DND-41 (cell line): ENCODE data around the gene CBY2.

Source experiments
- EZH2 ChIP-seq: IDR thresholded peaks from 3 replicates; pipeline ENCODE4 v1.6.1; 2012; ENCODE audit warnings: borderline replicate concordance, low read depth, mild to moderate bottlenecking, moderate library complexity, low read length, inconsistent platforms; ENCODE audit not compliant: severe bottlenecking
- TF ChIP-seq, protein P1 (sequence below): IDR thresholded peaks from 2 replicates; pipeline ENCODE4 v1.5.1; 2012; ENCODE audit warnings: borderline replicate concordance, low read length, moderate library complexity, mild to moderate bottlenecking; ENCODE audit not compliant: poor library complexity, severe bottlenecking; ENCODE audit errors: extremely low read depth

DNA sequence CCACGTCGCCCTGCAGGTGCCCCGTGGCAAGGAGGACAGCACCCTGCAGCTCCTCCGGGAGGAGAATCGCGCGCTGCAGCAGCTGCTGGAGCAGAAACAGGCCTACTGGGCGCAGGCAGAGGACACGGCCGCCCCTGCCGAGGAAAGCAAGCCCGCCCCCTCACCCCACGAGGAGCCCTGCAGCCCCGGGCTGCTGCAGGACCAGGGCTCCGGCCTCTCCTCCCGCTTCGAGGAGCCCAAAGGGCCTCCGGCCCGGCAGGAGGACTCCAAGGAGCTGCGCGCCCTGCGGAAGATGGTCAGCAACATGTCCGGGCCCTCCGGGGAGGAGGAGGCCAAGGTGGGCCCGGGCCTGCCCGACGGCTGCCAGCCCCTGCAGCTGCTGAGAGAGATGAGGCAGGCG is 11.6 kb downstream of the CBY2 start:
- TF ChIP-seq, protein P1, sequence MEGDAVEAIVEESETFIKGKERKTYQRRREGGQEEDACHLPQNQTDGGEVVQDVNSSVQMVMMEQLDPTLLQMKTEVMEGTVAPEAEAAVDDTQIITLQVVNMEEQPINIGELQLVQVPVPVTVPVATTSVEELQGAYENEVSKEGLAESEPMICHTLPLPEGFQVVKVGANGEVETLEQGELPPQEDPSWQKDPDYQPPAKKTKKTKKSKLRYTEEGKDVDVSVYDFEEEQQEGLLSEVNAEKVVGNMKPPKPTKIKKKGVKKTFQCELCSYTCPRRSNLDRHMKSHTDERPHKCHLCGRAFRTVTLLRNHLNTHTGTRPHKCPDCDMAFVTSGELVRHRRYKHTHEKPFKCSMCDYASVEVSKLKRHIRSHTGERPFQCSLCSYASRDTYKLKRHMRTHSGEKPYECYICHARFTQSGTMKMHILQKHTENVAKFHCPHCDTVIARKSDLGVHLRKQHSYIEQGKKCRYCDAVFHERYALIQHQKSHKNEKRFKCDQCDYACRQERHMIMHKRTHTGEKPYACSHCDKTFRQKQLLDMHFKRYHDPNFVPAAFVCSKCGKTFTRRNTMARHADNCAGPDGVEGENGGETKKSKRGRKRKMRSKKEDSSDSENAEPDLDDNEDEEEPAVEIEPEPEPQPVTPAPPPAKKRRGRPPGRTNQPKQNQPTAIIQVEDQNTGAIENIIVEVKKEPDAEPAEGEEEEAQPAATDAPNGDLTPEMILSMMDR: no peak
- TF ChIP-seq EZH2: no peak
